VCaP (cell line): ENCODE results near the gene BTD.
"Not testable (repeated sequence)": the region's sequence is repeated elsewhere in the genome, so short reads cannot be mapped to it uniquely, and the experiment has no call there.

Experiments
- H3K27ac ChIP-seq: fragments of 450-650 bp; 2 replicates; pipeline ENCODE4 v1.5.1; 2017
- TF ChIP-seq, protein P1 (sequence below): fragments of 450-650 bp; conservative IDR thresholded peaks from 2 replicates; pipeline ENCODE4 v1.5.1; 2017; ENCODE audit warnings: mild to moderate bottlenecking, moderate library complexity

BTD gene

DNA sequence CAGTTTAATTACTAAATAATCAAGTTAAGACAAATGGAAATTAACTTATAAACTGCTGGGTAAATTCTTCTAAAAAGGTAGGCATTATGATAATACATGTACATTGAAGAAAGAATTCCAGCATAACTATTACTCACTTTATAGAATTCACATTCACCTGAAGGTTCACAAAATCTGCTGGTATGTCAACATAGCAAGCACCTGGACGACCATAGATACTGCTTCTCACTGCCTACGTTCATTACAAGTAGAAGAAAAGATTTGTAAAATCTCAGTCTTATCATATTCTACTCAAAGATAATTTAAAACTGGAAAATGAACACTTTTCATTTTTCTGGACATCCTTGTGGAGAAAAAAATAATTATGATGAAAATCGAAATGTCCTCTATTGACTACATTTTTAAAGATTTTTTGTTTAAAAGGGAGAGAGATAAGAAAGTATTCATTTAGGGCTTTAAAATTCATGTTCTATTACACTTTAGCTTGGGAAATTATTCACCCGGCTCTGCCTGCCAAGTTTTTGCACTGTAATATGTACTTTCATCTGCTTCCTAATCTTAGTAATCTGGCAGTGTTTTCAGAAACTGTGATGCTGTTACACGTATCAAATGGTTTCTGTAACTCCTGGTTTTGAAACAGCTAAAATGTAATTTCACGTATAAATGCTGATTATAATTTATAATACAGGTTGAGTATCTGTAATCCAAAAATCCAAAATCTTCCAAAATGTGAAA, 16.3 kb upstream of the BTD start:
- TF ChIP-seq, protein P1, sequence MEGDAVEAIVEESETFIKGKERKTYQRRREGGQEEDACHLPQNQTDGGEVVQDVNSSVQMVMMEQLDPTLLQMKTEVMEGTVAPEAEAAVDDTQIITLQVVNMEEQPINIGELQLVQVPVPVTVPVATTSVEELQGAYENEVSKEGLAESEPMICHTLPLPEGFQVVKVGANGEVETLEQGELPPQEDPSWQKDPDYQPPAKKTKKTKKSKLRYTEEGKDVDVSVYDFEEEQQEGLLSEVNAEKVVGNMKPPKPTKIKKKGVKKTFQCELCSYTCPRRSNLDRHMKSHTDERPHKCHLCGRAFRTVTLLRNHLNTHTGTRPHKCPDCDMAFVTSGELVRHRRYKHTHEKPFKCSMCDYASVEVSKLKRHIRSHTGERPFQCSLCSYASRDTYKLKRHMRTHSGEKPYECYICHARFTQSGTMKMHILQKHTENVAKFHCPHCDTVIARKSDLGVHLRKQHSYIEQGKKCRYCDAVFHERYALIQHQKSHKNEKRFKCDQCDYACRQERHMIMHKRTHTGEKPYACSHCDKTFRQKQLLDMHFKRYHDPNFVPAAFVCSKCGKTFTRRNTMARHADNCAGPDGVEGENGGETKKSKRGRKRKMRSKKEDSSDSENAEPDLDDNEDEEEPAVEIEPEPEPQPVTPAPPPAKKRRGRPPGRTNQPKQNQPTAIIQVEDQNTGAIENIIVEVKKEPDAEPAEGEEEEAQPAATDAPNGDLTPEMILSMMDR: no peak
- no peak overlapping the region for H3K27ac ChIP-seq

DNA sequence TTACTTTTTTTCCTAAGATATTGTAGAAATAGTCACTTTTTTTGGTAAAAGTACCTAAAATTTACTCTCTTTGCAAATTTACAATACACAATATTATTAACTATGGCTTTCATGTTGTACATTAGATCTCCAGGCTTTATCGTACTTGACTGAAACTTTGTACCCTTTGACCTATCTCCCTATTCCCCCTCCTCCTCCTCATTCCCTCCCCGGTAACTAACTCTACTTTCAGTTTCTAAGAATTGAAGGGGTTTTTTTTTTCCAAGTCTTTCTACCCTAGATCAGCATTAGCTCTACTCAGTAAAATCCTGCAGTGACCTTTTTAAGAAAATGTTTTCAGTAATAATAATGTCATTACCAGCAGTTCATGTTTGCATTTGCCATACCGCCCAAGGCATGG, 10.3 kb upstream of the BTD start:
- TF ChIP-seq, protein P1: no peak
- no peak overlapping the region for H3K27ac ChIP-seq

DNA sequence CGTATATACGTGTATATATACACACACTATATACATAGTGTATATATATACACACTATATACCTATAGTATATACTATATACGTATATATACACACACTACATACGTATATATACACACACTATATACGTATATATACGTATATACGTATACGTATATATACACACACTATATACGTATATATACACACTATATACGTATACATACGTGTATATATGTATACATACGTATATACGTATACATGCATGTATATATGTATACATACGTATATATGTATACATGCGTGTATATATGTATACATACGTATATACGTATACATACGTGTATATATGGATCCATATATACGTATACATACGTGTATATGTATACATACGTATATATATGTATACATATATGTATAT, 9.6 kb upstream of the BTD start:
- TF ChIP-seq, protein P1: no peak
- no peak overlapping the region for H3K27ac ChIP-seq

DNA sequence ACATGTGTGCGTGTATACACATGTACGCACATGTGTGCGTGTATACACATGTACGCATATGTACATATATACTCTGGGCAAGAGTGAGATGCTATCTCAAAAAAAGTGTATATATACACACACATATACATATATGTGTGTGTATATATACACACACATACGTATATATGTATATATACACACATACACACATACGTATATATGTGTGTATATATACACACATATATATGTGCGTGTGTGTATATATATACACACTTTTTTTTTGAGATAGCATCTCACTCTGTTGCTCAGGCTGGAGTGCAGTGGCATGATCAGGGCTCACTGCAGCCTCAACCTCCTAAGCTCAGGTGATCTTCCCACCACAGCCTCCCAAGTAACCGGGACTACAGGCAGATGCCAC, 8.6 kb upstream of the BTD start:
- H3K27ac ChIP-seq: no peak overlapping the region
- TF ChIP-seq, protein P1: no peak

DNA sequence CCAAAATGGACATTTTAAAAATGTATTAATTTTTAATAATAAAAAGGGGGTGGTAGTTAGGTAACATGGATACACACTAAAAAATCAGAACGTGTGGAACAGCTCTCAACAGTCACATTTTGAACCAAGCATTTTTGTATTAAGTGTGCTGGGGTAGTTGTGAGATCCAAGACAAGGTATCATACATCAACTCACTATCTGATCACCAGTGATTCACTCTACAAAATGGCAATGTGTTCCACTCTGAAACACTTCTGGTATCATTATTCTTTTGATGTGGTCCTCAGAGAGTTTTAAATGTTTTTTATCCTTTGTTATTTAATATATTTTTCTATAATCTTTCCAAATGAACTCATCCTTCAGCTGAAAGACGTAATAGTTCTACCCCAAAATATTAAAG, 5.6 kb upstream of the BTD start:
- TF ChIP-seq, protein P1: no peak
- H3K27ac ChIP-seq: no peak overlapping the region

DNA sequence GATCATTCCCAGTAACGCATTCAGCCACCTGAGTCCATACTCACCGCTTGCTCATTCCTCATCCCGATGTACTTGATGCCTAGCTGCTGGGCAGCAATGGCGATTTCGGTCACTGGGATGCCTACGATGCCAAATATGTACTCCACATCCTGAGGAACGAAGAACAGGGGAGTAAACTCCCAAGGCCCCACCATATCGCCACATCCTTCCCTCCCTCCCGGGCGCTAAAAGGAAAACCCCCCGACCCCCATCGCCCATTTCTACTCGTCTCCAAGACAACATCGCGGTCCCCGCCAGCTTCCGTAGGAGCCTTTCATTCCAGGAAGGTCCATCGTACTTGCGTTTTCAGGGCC, 523 bp upstream of the BTD start:
- H3K27ac ChIP-seq: peak overlapping the region; percentile 96
- TF ChIP-seq, protein P1: no peak

DNA sequence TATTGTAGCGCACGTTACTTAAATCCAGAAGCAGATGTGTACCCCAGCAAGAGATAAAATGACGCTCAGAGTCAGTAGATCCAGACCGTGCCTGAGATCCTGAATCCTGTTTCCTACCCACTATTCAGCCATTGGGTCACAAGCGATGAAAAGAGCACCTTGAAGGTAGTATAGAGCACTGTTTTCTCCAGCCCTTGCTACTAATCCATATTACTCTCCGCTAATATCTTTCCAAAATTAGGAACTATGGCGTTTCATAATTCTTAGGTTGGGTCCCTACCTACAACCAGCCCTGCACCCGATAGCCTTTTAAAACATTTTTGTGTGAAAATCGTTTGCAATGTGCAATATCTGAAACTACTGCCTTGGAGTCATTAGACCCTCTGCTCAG, 596 bp downstream of the BTD start:
- peak overlapping the region; percentile 96 for H3K27ac ChIP-seq
- TF ChIP-seq, protein P1: no peak

DNA sequence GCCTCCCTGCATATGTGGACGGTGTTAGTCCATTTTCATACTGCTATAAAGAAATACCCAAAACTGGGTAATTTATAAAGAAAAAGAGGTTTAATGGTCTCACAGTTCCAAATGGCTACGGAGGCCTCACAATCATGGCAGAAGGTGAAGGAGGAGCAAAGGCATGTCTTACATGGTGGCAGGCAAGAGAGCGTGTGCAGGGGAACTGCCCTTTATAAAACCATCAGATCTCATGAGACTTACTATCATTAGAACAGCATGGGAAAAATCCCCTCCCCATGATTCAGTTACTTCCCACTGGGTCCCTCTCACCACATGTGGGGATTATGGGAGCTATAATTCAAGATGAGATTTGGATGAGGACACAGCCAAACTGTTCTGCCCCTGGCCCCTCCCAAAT, 1.3 kb downstream of the BTD start:
- H3K27ac ChIP-seq: peak overlapping the region; percentile 96

DNA sequence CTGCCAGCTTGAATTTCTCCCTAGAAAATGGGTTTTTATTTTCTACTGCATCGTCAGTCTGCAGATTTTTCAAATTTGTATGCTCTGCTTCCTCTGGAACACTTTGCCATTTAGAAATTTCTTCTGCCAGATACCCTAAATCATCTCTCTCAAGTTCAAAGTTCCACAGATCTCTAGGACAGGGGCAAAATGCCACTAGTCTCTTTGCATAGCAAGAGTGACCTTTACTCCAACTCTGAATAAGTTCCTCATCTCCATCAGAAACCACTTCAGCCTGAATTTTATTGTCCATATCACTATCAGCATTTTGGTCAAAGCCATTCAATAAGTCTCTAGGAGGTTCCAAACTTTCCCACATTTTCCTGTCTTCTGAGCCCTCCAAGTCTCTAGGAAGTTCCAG, 3.0 kb downstream of the BTD start:
- H3K27ac ChIP-seq: not testable (repeated sequence)
